Measurements from ENCODE around the gene NUP93. TPM values are rescaled to one million over a fixed set of nuclear protein-coding genes. Genes with fewer than 3 reads are reported as not detected.

NUP93 gene
- total and polyA plus RNA-seq, 9 of the 15 experiments (the other 6 are each of a cell fraction or from before 2014, with no cell fraction given) = 92.0 to 162 (median 121) TPM

- no peak for DNase-seq (ENCODE audit: extremely low read depth in 1 of 4, low spot score in 3 of 4)
- Histone ChIP-seq H3K9ac (ENCODE audit: insufficient read depth in 1 of 2, low read depth in 2 of 2, low read length in 2 of 2) (no peak overlapping the region), H4K20me1 (replicated peaks; ENCODE audit: control insufficient read depth, insufficient read depth, low read length) (peaks cover 7% of the 10 kb centered on the region; the same call in 1 of the 2 replicates), H3K27me3 (ENCODE audit: control insufficient read depth in 2 of 2, insufficient read depth in 2 of 2, low read length in 2 of 2) (no peaks in the 10 kb centered on the region), H3K4me2 (ENCODE audit: insufficient read depth, low read length) (no peak overlapping the region), H3K79me2 (ENCODE audit: control insufficient read depth, insufficient read depth, low read length) (peaks cover 23% of the 10 kb centered on the region; the same call in 2 of the 3 replicates), H3K9me3 (replicated peaks; ENCODE audit: control insufficient read depth, insufficient read depth, low read depth, low read length) (no peaks in the 10 kb centered on the region), H3K27ac (ENCODE audit: extremely low read depth, low read depth, low read length) (no peak overlapping the region), H3K4me1 (replicated peaks in 1 of 2; ENCODE audit: control insufficient read depth in 2 of 2, insufficient read depth in 2 of 2, low read length in 2 of 2) (no peaks in the 10 kb centered on the region), H3K36me3 (ENCODE audit: control insufficient read depth, insufficient read depth, low read length) (no peaks in the 10 kb centered on the region; the same call in 2 of the 3 replicates), H3K4me3 (no peak overlapping the region), H3K9me1 (ENCODE audit: control insufficient read depth, insufficient read depth, low read length) (no peaks in the 10 kb centered on the region), H2AFZ (ENCODE audit: low read depth, low read length) (no peak overlapping the region)
- FAIRE-seq = no peak
- 92% methylated on average over 4 of the region's 4 CpGs for WGBS (ENCODE audit: insufficient coverage, low coverage, missing lambda C conversion rate)
- BruUV-seq (replicated peaks) = no TSS peak
- TF ChIP-seq CHD2 (IDR thresholded peaks at IDR 0.05; ENCODE audit: low read depth, low read length) (no peak), ZNF274 (IDR thresholded peaks at IDR 0.05; ENCODE audit: borderline replicate concordance, low read depth, low read length) (no peak), POLR2H (tag; IDR thresholded peaks at IDR 0.05; ENCODE audit: low read depth) (no peak), ADNP (tag; IDR thresholded peaks at IDR 0.05) (no peak), CBX8 (IDR thresholded peaks at IDR 0.05; ENCODE audit: borderline replicate concordance, extremely low read depth, low read depth, low read length, poor library complexity, severe bottlenecking) (no peak), ERF (CRISPR knock-in tag; IDR thresholded peaks at IDR 0.05) (no peak), PBX2 (CRISPR knock-in tag; IDR thresholded peaks at IDR 0.05; ENCODE audit: low read depth) (no peak), PBX2 (tag; conservative IDR thresholded peaks at IDR 0.05; ENCODE audit: low read depth) (no peak), E2F6 (IDR thresholded peaks at IDR 0.05; ENCODE audit: borderline replicate concordance in 1 of 2, extremely low read depth in 1 of 2, insufficient read depth in 1 of 2, insufficient read length in 1 of 2, low read depth in 1 of 2, low read length in 1 of 2, poor library complexity in 1 of 2, severe bottlenecking in 1 of 2) (no peak), MLX (CRISPR knock-in tag; conservative IDR thresholded peaks at IDR 0.05) (no peak), KLF1 (tag; IDR thresholded peaks at IDR 0.05) (no peak), NCOA4 (IDR thresholded peaks at IDR 0.05; ENCODE audit: partially characterized antibody) (no peak)
- POLR2A ChIA-PET = interaction anchor here (1.6 kb wide), 1 partner anchor 11 kb away, joined by 3 read pairs; no protein-coding TSS in a partner anchor
- intact Hi-C loops (cut with micrococcal nuclease) (loop anchor here (5.0 to 10.0 kb wide), 2 partner anchors 61 to 214 kb away; no protein-coding TSS in a partner anchor), in situ Hi-C loops (cut with MboI) (no loop called here)
- CTCF ChIA-PET (ENCODE audit: low intra/inter-chr PET ratio) = interaction anchor here (0.8 kb wide), 1 partner anchor 114 kb away, joined by 3 read pairs; no protein-coding TSS in a partner anchor
- ATAC-seq = no peak
Observed at GRCh38 chr16:56788435-56788834, 58.5 kb downstream of the NUP93 start.

Data from K562 (cell line).